ENCODE measurements around the gene RIMS1.

The RIMS1 gene

DNA sequence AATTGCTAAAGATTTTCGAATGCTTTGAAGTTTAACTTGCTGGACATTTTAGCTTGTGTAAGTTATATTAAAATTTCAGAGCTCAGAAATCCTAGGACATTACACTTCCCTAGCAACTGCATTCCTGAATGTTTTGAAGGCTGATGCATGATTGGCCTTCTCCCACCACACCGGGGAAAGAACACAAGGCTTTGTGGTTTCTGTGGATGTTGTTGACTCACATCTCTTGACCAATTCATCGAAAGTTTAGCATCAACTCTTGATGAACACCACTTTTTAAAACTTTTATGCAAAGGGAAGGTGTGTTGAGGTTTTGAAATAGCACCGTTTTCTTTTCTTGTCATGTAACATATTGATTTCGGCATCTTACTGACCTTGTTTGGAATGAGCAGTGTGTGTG lies 81.1 kb downstream of the RIMS1 start:
- no peak for DNase-seq (ENCODE audit: low read depth in 1 of 2, low spot score in 1 of 2)
- Histone ChIP-seq H3K4me3 (replicated peaks; ENCODE audit: insufficient read depth, low read length) (no peak overlapping the region), H3K27me3 (ENCODE audit: insufficient read depth, poor library complexity, severe bottlenecking) (no peaks in the 10 kb centered on the region), H3K27ac (replicated peaks) (no peak overlapping the region)
- TF ChIP-seq, protein P1, sequence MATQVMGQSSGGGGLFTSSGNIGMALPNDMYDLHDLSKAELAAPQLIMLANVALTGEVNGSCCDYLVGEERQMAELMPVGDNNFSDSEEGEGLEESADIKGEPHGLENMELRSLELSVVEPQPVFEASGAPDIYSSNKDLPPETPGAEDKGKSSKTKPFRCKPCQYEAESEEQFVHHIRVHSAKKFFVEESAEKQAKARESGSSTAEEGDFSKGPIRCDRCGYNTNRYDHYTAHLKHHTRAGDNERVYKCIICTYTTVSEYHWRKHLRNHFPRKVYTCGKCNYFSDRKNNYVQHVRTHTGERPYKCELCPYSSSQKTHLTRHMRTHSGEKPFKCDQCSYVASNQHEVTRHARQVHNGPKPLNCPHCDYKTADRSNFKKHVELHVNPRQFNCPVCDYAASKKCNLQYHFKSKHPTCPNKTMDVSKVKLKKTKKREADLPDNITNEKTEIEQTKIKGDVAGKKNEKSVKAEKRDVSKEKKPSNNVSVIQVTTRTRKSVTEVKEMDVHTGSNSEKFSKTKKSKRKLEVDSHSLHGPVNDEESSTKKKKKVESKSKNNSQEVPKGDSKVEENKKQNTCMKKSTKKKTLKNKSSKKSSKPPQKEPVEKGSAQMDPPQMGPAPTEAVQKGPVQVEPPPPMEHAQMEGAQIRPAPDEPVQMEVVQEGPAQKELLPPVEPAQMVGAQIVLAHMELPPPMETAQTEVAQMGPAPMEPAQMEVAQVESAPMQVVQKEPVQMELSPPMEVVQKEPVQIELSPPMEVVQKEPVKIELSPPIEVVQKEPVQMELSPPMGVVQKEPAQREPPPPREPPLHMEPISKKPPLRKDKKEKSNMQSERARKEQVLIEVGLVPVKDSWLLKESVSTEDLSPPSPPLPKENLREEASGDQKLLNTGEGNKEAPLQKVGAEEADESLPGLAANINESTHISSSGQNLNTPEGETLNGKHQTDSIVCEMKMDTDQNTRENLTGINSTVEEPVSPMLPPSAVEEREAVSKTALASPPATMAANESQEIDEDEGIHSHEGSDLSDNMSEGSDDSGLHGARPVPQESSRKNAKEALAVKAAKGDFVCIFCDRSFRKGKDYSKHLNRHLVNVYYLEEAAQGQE (IDR thresholded peaks at IDR 0.05; ENCODE audit: insufficient replicate concordance, low read depth) = no peak
- TF ChIP-seq POLR2AphosphoS5 (IDR thresholded peaks at IDR 0.05; ENCODE audit: low read depth) = no peak

GRCh38 chr6:71977884-71978283 lies 91.5 kb downstream of the RIMS1 start:
- TF ChIP-seq POLR2AphosphoS5 (IDR thresholded peaks at IDR 0.05; ENCODE audit: low read depth) (no peak), SPI1 (IDR thresholded peaks at IDR 0.05; ENCODE audit: borderline replicate concordance, low read depth) (no peak), GABPA (IDR thresholded peaks at IDR 0.05; ENCODE audit: low read depth) (no peak)
- TF ChIP-seq, protein P1 (IDR thresholded peaks at IDR 0.05; ENCODE audit: insufficient replicate concordance, low read depth) = no peak
- TF ChIP-seq, protein P2, sequence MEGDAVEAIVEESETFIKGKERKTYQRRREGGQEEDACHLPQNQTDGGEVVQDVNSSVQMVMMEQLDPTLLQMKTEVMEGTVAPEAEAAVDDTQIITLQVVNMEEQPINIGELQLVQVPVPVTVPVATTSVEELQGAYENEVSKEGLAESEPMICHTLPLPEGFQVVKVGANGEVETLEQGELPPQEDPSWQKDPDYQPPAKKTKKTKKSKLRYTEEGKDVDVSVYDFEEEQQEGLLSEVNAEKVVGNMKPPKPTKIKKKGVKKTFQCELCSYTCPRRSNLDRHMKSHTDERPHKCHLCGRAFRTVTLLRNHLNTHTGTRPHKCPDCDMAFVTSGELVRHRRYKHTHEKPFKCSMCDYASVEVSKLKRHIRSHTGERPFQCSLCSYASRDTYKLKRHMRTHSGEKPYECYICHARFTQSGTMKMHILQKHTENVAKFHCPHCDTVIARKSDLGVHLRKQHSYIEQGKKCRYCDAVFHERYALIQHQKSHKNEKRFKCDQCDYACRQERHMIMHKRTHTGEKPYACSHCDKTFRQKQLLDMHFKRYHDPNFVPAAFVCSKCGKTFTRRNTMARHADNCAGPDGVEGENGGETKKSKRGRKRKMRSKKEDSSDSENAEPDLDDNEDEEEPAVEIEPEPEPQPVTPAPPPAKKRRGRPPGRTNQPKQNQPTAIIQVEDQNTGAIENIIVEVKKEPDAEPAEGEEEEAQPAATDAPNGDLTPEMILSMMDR (IDR thresholded peaks at IDR 0.05; ENCODE audit: insufficient read depth, low read length) = no peak
- Histone ChIP-seq H3K4me3 (replicated peaks; ENCODE audit: insufficient read depth, low read length) (no peak overlapping the region), H3K27ac (replicated peaks) (no peak overlapping the region), H3K27me3 (ENCODE audit: insufficient read depth, poor library complexity, severe bottlenecking) (peaks cover 2% of the 10 kb centered on the region)
- DNase-seq (ENCODE audit: low read depth in 1 of 2, low spot score in 1 of 2) = peak in 1 of 2 experiments; percentile 7

- TF ChIP-seq GABPA (IDR thresholded peaks at IDR 0.05; ENCODE audit: low read depth) = no peak
- TF ChIP-seq, protein P2 (IDR thresholded peaks at IDR 0.05; ENCODE audit: insufficient read depth, low read length) = no peak
- TF ChIP-seq, protein P1 (IDR thresholded peaks at IDR 0.05; ENCODE audit: insufficient replicate concordance, low read depth) = no peak
- TF ChIP-seq SPI1 (IDR thresholded peaks at IDR 0.05; ENCODE audit: borderline replicate concordance, low read depth) = no peak
- no peak for TF ChIP-seq POLR2AphosphoS5 (IDR thresholded peaks at IDR 0.05; ENCODE audit: low read depth)
- Histone ChIP-seq H3K27ac (replicated peaks) (no peak overlapping the region), H3K4me3 (replicated peaks; ENCODE audit: insufficient read depth, low read length) (no peak overlapping the region), H3K27me3 (ENCODE audit: insufficient read depth, poor library complexity, severe bottlenecking) (no peaks in the 10 kb centered on the region)
- no peak for DNase-seq (ENCODE audit: low read depth in 1 of 2, low spot score in 1 of 2)
Measured at GRCh38 chr6:71979911-71980310, 93.6 kb downstream of the RIMS1 start.

DNA sequence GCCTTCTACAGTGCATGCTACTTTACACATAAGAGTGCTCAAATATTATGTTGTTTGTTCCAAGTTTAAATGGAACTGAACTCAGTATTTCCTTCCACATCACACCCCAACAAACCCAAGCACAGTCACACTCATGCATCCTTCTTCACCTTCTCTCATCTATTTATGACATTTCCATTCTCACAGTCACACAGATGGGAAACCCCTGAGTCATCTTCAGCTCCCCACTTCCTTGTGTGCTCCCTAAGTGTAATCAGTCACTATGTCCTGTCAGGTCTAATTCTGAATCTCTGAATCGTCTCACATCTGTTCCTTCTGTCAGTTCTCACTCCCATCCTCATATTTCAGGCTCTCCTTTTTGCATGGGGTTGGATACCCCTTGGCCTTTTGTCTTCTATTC lies 96.0 kb downstream of the RIMS1 start:
- no peak overlapping the region for H3K4me3 ChIP-seq (replicated peaks; ENCODE audit: insufficient read depth, low read length)
- TF ChIP-seq SPI1 (IDR thresholded peaks at IDR 0.05; ENCODE audit: borderline replicate concordance, low read depth) (no peak), GABPA (IDR thresholded peaks at IDR 0.05; ENCODE audit: low read depth) (no peak), POLR2AphosphoS5 (IDR thresholded peaks at IDR 0.05; ENCODE audit: low read depth) (no peak)
- TF ChIP-seq, protein P2 (IDR thresholded peaks at IDR 0.05; ENCODE audit: insufficient read depth, low read length) = no peak
- TF ChIP-seq, protein P1 (IDR thresholded peaks at IDR 0.05; ENCODE audit: insufficient replicate concordance, low read depth) = no peak
- DNase-seq (ENCODE audit: low read depth in 1 of 2, low spot score in 1 of 2) = no peak
- H3K27me3 ChIP-seq (ENCODE audit: insufficient read depth, poor library complexity, severe bottlenecking) = no peaks in the 10 kb centered on the region
- no peak overlapping the region for H3K27ac ChIP-seq (replicated peaks)
